HFFc6 (cell line): ENCODE data around the gene ADGRF5. TPM values are rescaled to one million over a fixed set of nuclear protein-coding genes. Genes with fewer than 3 reads are reported as not detected.

ENCODE experiments used
- DNase-seq: peaks from one replicate; pipeline ENCODE4 v3.0.0-alpha.2; 2018
- H3K27ac Mint-ChIP-seq: 2 replicates; pipeline ENCODE4 v1.8.0; 2020; ENCODE audit warnings: mild to moderate bottlenecking, mixed read lengths
- H3K27me3 Mint-ChIP-seq: 2 replicates; pipeline ENCODE4 v1.8.0; 2021; ENCODE audit warnings: mild to moderate bottlenecking, moderate library complexity, mixed read lengths; ENCODE audit not compliant: insufficient read depth
- H3K36me3 Mint-ChIP-seq: 2 replicates; pipeline ENCODE4 v1.8.0; 2021; ENCODE audit warnings: low read depth, mixed read lengths
- H3K4me1 Mint-ChIP-seq: 2 replicates; pipeline ENCODE4 v1.8.0; 2020; ENCODE audit warnings: low read depth, mixed read lengths
- H3K4me3 Mint-ChIP-seq: 2 replicates; pipeline ENCODE4 v1.8.0; 2020; ENCODE audit warnings: mild to moderate bottlenecking, moderate library complexity, mixed read lengths
- H3K9me3 Mint-ChIP-seq: 2 replicates; pipeline ENCODE4 v1.8.0; 2020; ENCODE audit warnings: mild to moderate bottlenecking, mixed read lengths
- total RNA-seq, 6 experiments: library from RNA; stranded (reverse); fragmentation: NEBNext Ultra II Directional; extraction: Animal tissue kit (Norgen Biotek cat#: 25700); gene quantifications; 2 replicates in 1 of 6; 3 replicates in 5 of 6; pipeline ENCODE4 v1.2.3, GENCODE V29; 2021
- TF ChIP-seq, protein P1 (sequence below): fragments of 200-600 bp; sonication (generic); IDR thresholded peaks from 2 replicates; pipeline ENCODE4 v1.5.0; 2021; ENCODE audit warnings: antibody characterized with exemption, mild to moderate bottlenecking

The ADGRF5 gene
- total RNA-seq, 6 experiments from 2014 or later, result 0.06 to 0.26 (median 0.20) TPM; not detected in 2

DNA sequence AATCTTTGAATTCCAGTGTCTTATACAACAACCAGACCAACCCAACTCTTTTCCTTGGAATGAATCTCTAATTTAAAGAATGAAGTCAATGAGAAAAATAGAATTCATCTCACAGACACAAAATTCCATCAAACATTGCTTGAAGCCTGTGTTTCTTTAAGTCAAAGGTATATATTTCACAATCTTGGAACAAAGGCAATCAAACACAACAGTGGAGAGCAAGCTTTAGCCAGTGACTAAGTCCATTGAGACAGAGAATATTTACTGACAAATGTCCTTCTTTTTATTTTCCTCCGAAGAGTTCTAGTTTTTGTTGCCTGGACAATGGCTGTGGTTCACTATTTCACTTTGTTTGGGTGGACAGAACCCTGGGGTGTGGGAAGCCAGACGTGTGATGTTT is 92.8 kb downstream of the ADGRF5 start:
- H3K27ac Mint-ChIP-seq, result no peak overlapping the region

DNA sequence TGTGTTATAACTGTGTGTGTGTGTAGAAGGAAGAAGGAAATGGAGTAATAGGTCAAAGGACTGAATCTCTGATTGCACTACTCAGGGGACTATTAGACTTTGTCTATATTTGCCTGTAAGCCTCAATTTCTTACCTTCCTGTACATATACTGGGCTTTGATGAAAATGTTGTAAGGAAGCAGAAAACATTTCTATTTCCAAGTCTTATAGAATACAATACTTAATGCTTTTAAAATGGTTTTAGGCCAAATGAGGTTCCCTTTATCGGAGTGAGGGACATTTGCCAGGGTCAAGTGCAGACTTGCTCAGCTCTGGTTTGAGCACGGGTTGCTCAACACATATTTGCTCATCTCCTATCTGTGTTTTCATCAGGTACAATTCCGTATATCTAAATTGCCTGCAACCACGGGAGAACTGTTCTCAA is 100.3 kb downstream of the ADGRF5 start:
- H3K4me1 Mint-ChIP-seq, result no peaks in the 10 kb centered on the region
- TF ChIP-seq, protein P1, sequence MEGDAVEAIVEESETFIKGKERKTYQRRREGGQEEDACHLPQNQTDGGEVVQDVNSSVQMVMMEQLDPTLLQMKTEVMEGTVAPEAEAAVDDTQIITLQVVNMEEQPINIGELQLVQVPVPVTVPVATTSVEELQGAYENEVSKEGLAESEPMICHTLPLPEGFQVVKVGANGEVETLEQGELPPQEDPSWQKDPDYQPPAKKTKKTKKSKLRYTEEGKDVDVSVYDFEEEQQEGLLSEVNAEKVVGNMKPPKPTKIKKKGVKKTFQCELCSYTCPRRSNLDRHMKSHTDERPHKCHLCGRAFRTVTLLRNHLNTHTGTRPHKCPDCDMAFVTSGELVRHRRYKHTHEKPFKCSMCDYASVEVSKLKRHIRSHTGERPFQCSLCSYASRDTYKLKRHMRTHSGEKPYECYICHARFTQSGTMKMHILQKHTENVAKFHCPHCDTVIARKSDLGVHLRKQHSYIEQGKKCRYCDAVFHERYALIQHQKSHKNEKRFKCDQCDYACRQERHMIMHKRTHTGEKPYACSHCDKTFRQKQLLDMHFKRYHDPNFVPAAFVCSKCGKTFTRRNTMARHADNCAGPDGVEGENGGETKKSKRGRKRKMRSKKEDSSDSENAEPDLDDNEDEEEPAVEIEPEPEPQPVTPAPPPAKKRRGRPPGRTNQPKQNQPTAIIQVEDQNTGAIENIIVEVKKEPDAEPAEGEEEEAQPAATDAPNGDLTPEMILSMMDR, result no peak
- H3K9me3 Mint-ChIP-seq, result no peaks in the 10 kb centered on the region; the same call in 1 of the 2 replicates
- H3K36me3 Mint-ChIP-seq, result no peaks in the 10 kb centered on the region
- DNase-seq, result no peak
- H3K4me3 Mint-ChIP-seq, result no peak overlapping the region
- H3K27me3 Mint-ChIP-seq, result no peaks in the 10 kb centered on the region; the same call in 1 of the 2 replicates
- H3K27ac Mint-ChIP-seq, result no peak overlapping the region

More for the DNA sequence above, 92.8 kb downstream of the ADGRF5 start:
- TF ChIP-seq, protein P1, result no peak
- no peak for DNase-seq
- peaks cover 2% of the 10 kb centered on the region; the same call in 1 of the 2 replicates for H3K27me3 Mint-ChIP-seq
- H3K36me3 Mint-ChIP-seq, result no peaks in the 10 kb centered on the region
- H3K4me3 Mint-ChIP-seq, result no peak overlapping the region
- H3K9me3 Mint-ChIP-seq, result no peaks in the 10 kb centered on the region; the same call in 1 of the 2 replicates
- no peaks in the 10 kb centered on the region for H3K4me1 Mint-ChIP-seq

DNA sequence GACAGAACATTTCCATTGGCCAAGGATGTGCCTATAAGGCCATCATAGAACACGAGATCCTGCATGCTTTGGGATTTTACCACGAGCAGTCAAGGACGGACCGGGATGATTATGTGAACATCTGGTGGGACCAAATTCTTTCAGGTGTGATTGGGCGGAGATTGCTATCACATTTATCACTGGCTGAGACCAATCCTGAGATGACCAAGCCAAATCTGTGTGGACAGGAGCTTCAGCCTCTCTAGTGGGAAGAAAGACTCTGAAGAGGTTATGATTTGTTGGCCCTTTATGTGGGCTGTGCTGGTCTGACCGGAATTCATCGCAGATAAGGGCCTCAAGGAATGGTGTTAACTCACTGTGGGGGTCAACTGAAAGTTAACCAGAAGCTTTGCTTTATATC is 102.2 kb downstream of the ADGRF5 start:
- no peaks in the 10 kb centered on the region for H3K4me1 Mint-ChIP-seq
- H3K27me3 Mint-ChIP-seq, result no peaks in the 10 kb centered on the region; the same call in 1 of the 2 replicates
- H3K4me3 Mint-ChIP-seq, result no peak overlapping the region
- no peak overlapping the region for H3K27ac Mint-ChIP-seq
- no peaks in the 10 kb centered on the region; the same call in 1 of the 2 replicates for H3K9me3 Mint-ChIP-seq
- TF ChIP-seq, protein P1, result no peak
- no peak for DNase-seq
- H3K36me3 Mint-ChIP-seq, result no peaks in the 10 kb centered on the region

DNA sequence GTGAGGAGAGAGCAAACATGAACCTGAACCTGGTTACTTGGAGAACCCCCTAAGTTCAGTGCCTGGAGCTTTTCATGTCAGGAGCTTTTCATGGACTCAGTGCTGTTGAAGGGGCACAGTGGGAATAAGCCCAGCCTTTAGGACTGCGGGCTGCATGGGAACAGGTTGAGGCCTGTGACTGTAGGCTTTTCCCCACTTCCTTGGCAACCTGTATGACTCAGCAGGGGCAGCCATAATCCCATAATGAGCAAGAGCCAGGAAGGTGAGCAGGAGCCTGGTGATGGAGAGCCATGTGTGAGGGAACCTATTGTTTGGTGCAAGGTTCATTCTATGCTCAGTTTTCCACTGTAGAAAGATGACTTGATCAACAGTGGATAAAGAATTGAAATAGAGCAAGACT is 105.1 kb downstream of the ADGRF5 start:
- H3K27me3 Mint-ChIP-seq, result no peaks in the 10 kb centered on the region; the same call in 1 of the 2 replicates
- DNase-seq, result no peak
- TF ChIP-seq, protein P1, result no peak
- no peaks in the 10 kb centered on the region for H3K36me3 Mint-ChIP-seq
- H3K4me1 Mint-ChIP-seq, result no peaks in the 10 kb centered on the region
- no peak overlapping the region for H3K4me3 Mint-ChIP-seq
- H3K27ac Mint-ChIP-seq, result no peak overlapping the region
- peaks cover 19% of the 10 kb centered on the region for H3K9me3 Mint-ChIP-seq

DNA sequence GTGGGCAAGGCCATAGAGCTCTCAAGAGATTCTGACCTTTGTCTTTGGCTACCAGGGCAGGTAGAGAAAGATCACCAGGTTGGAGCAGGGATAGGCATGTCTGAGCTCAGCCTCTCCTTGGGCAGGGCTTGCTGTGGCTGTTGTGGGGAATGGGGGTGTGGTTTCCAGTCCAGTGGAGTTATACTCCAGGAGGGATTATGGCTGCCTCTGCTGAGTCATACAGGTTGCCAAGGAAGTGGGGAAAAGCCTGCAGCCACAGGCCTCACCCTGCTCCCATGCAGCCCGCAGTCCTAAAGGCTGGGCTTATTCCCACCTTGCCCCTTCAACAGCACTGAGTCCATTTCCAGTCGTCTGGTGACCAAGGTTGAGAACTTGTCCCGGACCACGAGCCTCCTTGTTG is 106.6 kb downstream of the ADGRF5 start:
- no peaks in the 10 kb centered on the region for H3K4me1 Mint-ChIP-seq
- H3K9me3 Mint-ChIP-seq, result peaks cover 19% of the 10 kb centered on the region
- DNase-seq, result no peak
- no peaks in the 10 kb centered on the region for H3K36me3 Mint-ChIP-seq
- no peak overlapping the region for H3K27ac Mint-ChIP-seq
- TF ChIP-seq, protein P1, result no peak
- H3K4me3 Mint-ChIP-seq, result no peak overlapping the region
- H3K27me3 Mint-ChIP-seq, result no peaks in the 10 kb centered on the region

DNA sequence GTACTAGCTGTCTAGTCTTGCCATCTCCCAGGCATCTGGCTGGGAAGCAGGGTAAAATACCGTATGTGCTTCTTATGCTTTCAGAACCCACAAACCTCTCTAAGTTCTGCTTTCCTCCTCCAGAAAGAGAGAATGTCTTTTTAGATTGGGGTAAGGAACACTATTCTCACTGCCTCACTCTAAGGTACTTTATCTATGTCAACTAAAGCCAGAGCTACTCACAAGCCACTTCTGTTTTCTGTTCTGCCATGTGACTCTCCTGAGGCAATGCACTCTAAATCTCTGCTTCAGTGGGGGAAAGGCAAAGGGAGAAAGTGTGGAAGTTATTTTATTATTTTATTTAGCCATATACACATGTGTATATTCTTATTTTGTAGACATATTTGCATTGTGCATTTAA is 112.9 kb downstream of the ADGRF5 start:
- no peaks in the 10 kb centered on the region for H3K27me3 Mint-ChIP-seq
- peaks cover 11% of the 10 kb centered on the region for H3K9me3 Mint-ChIP-seq
- H3K36me3 Mint-ChIP-seq, result no peaks in the 10 kb centered on the region
- DNase-seq, result no peak
- no peaks in the 10 kb centered on the region for H3K4me1 Mint-ChIP-seq
- no peak overlapping the region for H3K4me3 Mint-ChIP-seq
- TF ChIP-seq, protein P1, result no peak
- H3K27ac Mint-ChIP-seq, result no peak overlapping the region
